CD4-positive, alpha-beta memory T cell (primary cell): ENCODE data around the gene MAP3K14. TPM values are rescaled to one million over a fixed set of nuclear protein-coding genes. Genes with fewer than 3 reads are reported as not detected.

Experiments used
- CTCF ChIA-PET: fragments of 350-600 bp; sonication (Branson Sonifier 250); formaldehyde crosslinking; loops from one replicate; lab custom pipeline; 2021; ENCODE audit warnings: inconsistent platforms; ENCODE audit not compliant: partially characterized antibody; lab: Charles Lee
- POLR2A ChIA-PET: fragments of 350-600 bp; sonication (Branson Sonifier 250); formaldehyde crosslinking; loops from one replicate; lab custom pipeline; 2021; ENCODE audit not compliant: partially characterized antibody; lab: Charles Lee
- DNase-seq, 5 donors: peaks; one replicate each; pipeline versions ENCODE4 v3.0.0 to v3.0.0-alpha.2; 2020 to 2022; ENCODE audit warnings: mixed read lengths in 1 of 5
- H3K27ac ChIP-seq: one replicate; pipeline ENCODE4 v1.7.0; 2013; ENCODE audit warnings: low read depth, low read length
- H3K27me3 ChIP-seq: 2 replicates; pipeline ENCODE4 v1.7.0; 2013; ENCODE audit warnings: mild to moderate bottlenecking, low read length, moderate library complexity; ENCODE audit not compliant: insufficient read depth
- H3K36me3 ChIP-seq: 2 replicates; pipeline ENCODE4 v1.7.0; 2013; ENCODE audit warnings: mild to moderate bottlenecking, low read length, moderate library complexity; ENCODE audit not compliant: insufficient read depth
- H3K4me1 ChIP-seq: 2 replicates; pipeline ENCODE4 v1.7.0; 2013; ENCODE audit warnings: mild to moderate bottlenecking, low read length, moderate library complexity; ENCODE audit not compliant: insufficient read depth
- H3K4me3 ChIP-seq, 2 donors: one replicate each; pipeline ENCODE4 v1.7.0; 2013; ENCODE audit warnings: low read length in 2 of 2, mild to moderate bottlenecking in 1 of 2
- H3K9me3 ChIP-seq, 2 donors: one replicate each; pipeline ENCODE4 v1.7.0; 2013; ENCODE audit warnings: low read length in 2 of 2, control low read depth in 1 of 2; ENCODE audit not compliant: control insufficient read depth in 1 of 2
- H3K27ac Mint-ChIP-seq, 7 donors: one replicate each; pipeline ENCODE4 v1.8.0; 2020 to 2021; ENCODE audit warnings: mixed read lengths in 7 of 7, mild to moderate bottlenecking in 6 of 7, inconsistent platforms in 3 of 7, moderate library complexity in 3 of 7
- H3K27me3 Mint-ChIP-seq, 2 donors: one replicate each; pipeline ENCODE4 v1.8.0; 2020 to 2021; ENCODE audit warnings: mixed read lengths in 2 of 2
- H3K36me3 Mint-ChIP-seq, 2 donors: one replicate each; pipeline ENCODE4 v1.8.0; 2020 to 2021; ENCODE audit warnings: mixed read lengths in 2 of 2, inconsistent platforms in 1 of 2, mild to moderate bottlenecking in 1 of 2
- H3K4me1 Mint-ChIP-seq, 4 donors: one replicate each; pipeline ENCODE4 v1.8.0; 2020 to 2021; ENCODE audit warnings: mixed read lengths in 4 of 4, mild to moderate bottlenecking in 1 of 4
- H3K4me3 Mint-ChIP-seq, 8 donors: one replicate each; pipeline ENCODE4 v1.8.0; 2020 to 2021; ENCODE audit warnings: mixed read lengths in 8 of 8, mild to moderate bottlenecking in 7 of 8, moderate library complexity in 6 of 8, inconsistent platforms in 3 of 8
- H3K9me3 Mint-ChIP-seq, 8 donors: one replicate each; pipeline ENCODE4 v1.8.0; 2020 to 2021; ENCODE audit warnings: mixed read lengths in 8 of 8, mild to moderate bottlenecking in 5 of 8, inconsistent platforms in 3 of 8, moderate library complexity in 1 of 8
- intact Hi-C: fragments of 100-400 bp; cut with micrococcal nuclease; formaldehyde crosslinking; loops from one replicate; pipeline ENCODE4 v1.15.1; 2023
- polyA plus RNA-seq, 2 donors: library from polyadenylated mRNA; unstranded; fragments of 300-500 nt; fragmentation: Illumina TruSeq; gene quantifications; one replicate each; pipeline ENCODE4 v1.2.3, GENCODE V29; 2021
- total RNA-seq, 2 experiments: library from RNA; stranded (reverse); gene quantifications; one replicate each; pipeline ENCODE4 v1.2.3, GENCODE V29; 2021

The MAP3K14 gene
- total and polyA plus RNA-seq, 4 experiments from 2014 or later = 2.3 to 49.3 (median 31.6) TPM

GRCh38 chr17:45266372-45266926 is 50.4 kb downstream of the MAP3K14 start:
- no peaks in the 10 kb centered on the region for H3K27me3 Mint-ChIP-seq
- ChIA-PET POLR2A (interaction anchor here (0.7 to 8.2 kb wide), 7 partner anchors 10 to 118 kb away, joined by 3 to 57 read pairs (median 3); partner anchors contain the start of gene HEXIM1), CTCF (interaction anchor here (0.9 to 4.0 kb wide), 8 partner anchors 10 to 131 kb away, joined by 3 to 29 read pairs (median 4); partner anchors contain the start of gene ACBD4)
- Histone ChIP-seq H3K9me3 (no peaks in the 10 kb centered on the region), H3K4me3 (no peak overlapping the region), H3K36me3 (peaks cover 68% of the 10 kb centered on the region), H3K27me3 (no peaks in the 10 kb centered on the region), H3K27ac (no peak overlapping the region), H3K4me1 (peaks cover 16% of the 10 kb centered on the region)
- peaks cover 4 to 18% (median 11%) of the 10 kb centered on the region in 4 donors for H3K4me1 Mint-ChIP-seq
- H3K4me3 Mint-ChIP-seq = no peak overlapping the region
- intact Hi-C loops = no loop called here
- H3K9me3 Mint-ChIP-seq = no peaks in the 10 kb centered on the region
- no peak for DNase-seq
- peaks cover 25 to 59% of the 10 kb centered on the region in 2 donors for H3K36me3 Mint-ChIP-seq
- H3K27ac Mint-ChIP-seq = peak overlapping the region in 1 of 7 donors; percentile 7

- H3K36me3 Mint-ChIP-seq = peaks cover 23 to 56% of the 10 kb centered on the region in 2 donors
- Histone ChIP-seq H3K36me3 (peaks cover 65% of the 10 kb centered on the region), H3K27ac (no peak overlapping the region), H3K4me1 (peaks cover 20% of the 10 kb centered on the region), H3K4me3 (no peak overlapping the region), H3K27me3 (no peaks in the 10 kb centered on the region), H3K9me3 (no peaks in the 10 kb centered on the region)
- intact Hi-C loops = no loop called here
- no peak for DNase-seq
- peaks cover 5 to 21% (median 14%) of the 10 kb centered on the region in 4 donors for H3K4me1 Mint-ChIP-seq
- CTCF ChIA-PET = interaction anchor here (1.3 to 4.0 kb wide), 7 partner anchors 11 to 130 kb away, joined by 3 to 29 read pairs (median 5); partner anchors contain the start of gene ACBD4
- H3K4me3 Mint-ChIP-seq = no peak overlapping the region
- no peaks in the 10 kb centered on the region for H3K27me3 Mint-ChIP-seq
- H3K27ac Mint-ChIP-seq = peak overlapping the region in 3 of 7 donors; percentile 7 to 52 (median 48)
- H3K9me3 Mint-ChIP-seq = no peaks in the 10 kb centered on the region
- POLR2A ChIA-PET = interaction anchor here (1.0 to 8.2 kb wide), 5 partner anchors 10 to 118 kb away, joined by 3 to 57 read pairs (median 3); partner anchors contain the start of gene HEXIM1
Observed at GRCh38 chr17:45265821-45266220, 51.0 kb downstream of the MAP3K14 start.

GRCh38 chr17:45264988-45265387 is 51.8 kb downstream of the MAP3K14 start:
- Histone ChIP-seq H3K27me3 (no peaks in the 10 kb centered on the region), H3K9me3 (no peaks in the 10 kb centered on the region), H3K4me1 (peaks cover 20% of the 10 kb centered on the region), H3K27ac (no peak overlapping the region), H3K36me3 (peaks cover 56% of the 10 kb centered on the region), H3K4me3 (no peak overlapping the region)
- Mint-ChIP-seq H3K4me1 (peaks cover 7 to 30% (median 19%) of the 10 kb centered on the region in 4 donors), H3K9me3 (no peaks in the 10 kb centered on the region), H3K27ac (peak overlapping the region in 1 of 7 donors; percentile 53), H3K4me3 (no peak overlapping the region), H3K27me3 (no peaks in the 10 kb centered on the region), H3K36me3 (peaks cover 22 to 49% of the 10 kb centered on the region in 2 donors)
- intact Hi-C loops = no loop called here
- no peak for DNase-seq
- ChIA-PET CTCF (interaction anchor here (1.3 to 4.0 kb wide), 4 partner anchors 12 to 130 kb away, joined by 4 to 29 read pairs (median 6); partner anchors contain the start of gene ACBD4), POLR2A (interaction anchor here (1.7 to 8.2 kb wide), 2 partner anchors 18 to 44 kb away, joined by 5 to 57 read pairs; partner anchors contain the start of gene FMNL1)

GRCh38 chr17:45264430-45264829 is 52.4 kb downstream of the MAP3K14 start:
- ChIA-PET CTCF (interaction anchor here (2.3 to 4.0 kb wide), 2 partner anchors 12 to 18 kb away, joined by 6 to 29 read pairs; no protein-coding TSS in a partner anchor), POLR2A (interaction anchor here (1.7 to 8.2 kb wide), 3 partner anchors 17 to 43 kb away, joined by 5 to 57 read pairs (median 9); partner anchors contain the start of gene FMNL1)
- H3K36me3 ChIP-seq = peaks cover 51% of the 10 kb centered on the region
- H3K36me3 Mint-ChIP-seq = peaks cover 22 to 44% of the 10 kb centered on the region in 2 donors
- no peak overlapping the region for H3K27ac Mint-ChIP-seq
- H3K9me3 Mint-ChIP-seq = no peaks in the 10 kb centered on the region
- H3K27ac ChIP-seq = no peak overlapping the region
- H3K4me1 ChIP-seq = peaks cover 20% of the 10 kb centered on the region
- peaks cover 9 to 30% (median 19%) of the 10 kb centered on the region in 4 donors for H3K4me1 Mint-ChIP-seq
- H3K9me3 ChIP-seq = no peaks in the 10 kb centered on the region
- H3K27me3 ChIP-seq = no peaks in the 10 kb centered on the region
- H3K4me3 ChIP-seq = no peak overlapping the region
- no peaks in the 10 kb centered on the region for H3K27me3 Mint-ChIP-seq
- intact Hi-C loops = no loop called here
- DNase-seq = no peak
- H3K4me3 Mint-ChIP-seq = no peak overlapping the region

- intact Hi-C loops = no loop called here
- Histone ChIP-seq H3K27me3 (no peaks in the 10 kb centered on the region), H3K36me3 (peaks cover 42% of the 10 kb centered on the region), H3K27ac (no peak overlapping the region), H3K9me3 (no peaks in the 10 kb centered on the region), H3K4me3 (no peak overlapping the region), H3K4me1 (peaks cover 20% of the 10 kb centered on the region)
- ChIA-PET POLR2A (interaction anchor here (0.8 to 8.2 kb wide), 6 partner anchors 16 to 54 kb away, joined by 3 to 57 read pairs (median 6); partner anchors contain the start of gene MAP3K14), CTCF (interaction anchor here (0.7 to 1.3 kb wide), 6 partner anchors 8 to 128 kb away, joined by 3 to 8 read pairs (median 4); partner anchors contain the start of gene ACBD4)
- H3K4me1 Mint-ChIP-seq = peaks cover 12 to 32% (median 22%) of the 10 kb centered on the region in 4 donors
- peak overlapping the region in 2 of 7 donors; percentile 8 to 59 for H3K27ac Mint-ChIP-seq
- H3K36me3 Mint-ChIP-seq = peaks cover 15 to 35% of the 10 kb centered on the region in 2 donors
- no peaks in the 10 kb centered on the region for H3K27me3 Mint-ChIP-seq
- no peak for DNase-seq
- H3K9me3 Mint-ChIP-seq = no peaks in the 10 kb centered on the region
- no peak overlapping the region for H3K4me3 Mint-ChIP-seq
Observed at GRCh38 chr17:45263477-45263860, 53.4 kb downstream of the MAP3K14 start.

GRCh38 chr17:45262516-45263476 is 54.0 kb downstream of the MAP3K14 start:
- DNase-seq = no peak
- peak overlapping the region; percentile 55 for H3K27ac ChIP-seq
- no peaks in the 10 kb centered on the region for H3K27me3 ChIP-seq
- H3K36me3 ChIP-seq = peaks cover 37% of the 10 kb centered on the region
- Mint-ChIP-seq H3K36me3 (peaks cover 9 to 30% of the 10 kb centered on the region in 2 donors), H3K9me3 (no peaks in the 10 kb centered on the region), H3K4me3 (peak overlapping the region; percentile 76 to 88 (median 82)), H3K27ac (peak overlapping the region; percentile 42 to 89 (median 77)), H3K4me1 (peaks cover 12 to 33% (median 22%) of the 10 kb centered on the region in 4 donors), H3K27me3 (no peaks in the 10 kb centered on the region)
- peaks cover 20% of the 10 kb centered on the region for H3K4me1 ChIP-seq
- intact Hi-C loops = loop anchor here (1.0 kb wide), 1 partner anchor 15 kb away; no protein-coding TSS in a partner anchor
- peak overlapping the region in 1 of 2 donors; percentile 48 for H3K4me3 ChIP-seq
- no peaks in the 10 kb centered on the region for H3K9me3 ChIP-seq
- POLR2A ChIA-PET = interaction anchor here (0.8 to 8.2 kb wide), 9 partner anchors 11 to 55 kb away, joined by 3 to 57 read pairs (median 3); partner anchors contain the start of gene MAP3K14
- CTCF ChIA-PET = interaction anchor here (0.7 to 1.3 kb wide), 7 partner anchors 9 to 127 kb away, joined by 3 to 8 read pairs (median 4); partner anchors contain the start of genes ACBD4 and MAP3K14
